ENCODE data around the gene LMF1. TPM values are rescaled to one million over a fixed set of nuclear protein-coding genes. Genes with fewer than 3 reads are reported as not detected.

LMF1 gene
- total and polyA plus RNA-seq, 9 of the 15 experiments (the other 6 are each of a cell fraction or from before 2014, with no cell fraction given) = 0.11 to 1.6 (median 0.55) TPM; not detected in 1

DNA sequence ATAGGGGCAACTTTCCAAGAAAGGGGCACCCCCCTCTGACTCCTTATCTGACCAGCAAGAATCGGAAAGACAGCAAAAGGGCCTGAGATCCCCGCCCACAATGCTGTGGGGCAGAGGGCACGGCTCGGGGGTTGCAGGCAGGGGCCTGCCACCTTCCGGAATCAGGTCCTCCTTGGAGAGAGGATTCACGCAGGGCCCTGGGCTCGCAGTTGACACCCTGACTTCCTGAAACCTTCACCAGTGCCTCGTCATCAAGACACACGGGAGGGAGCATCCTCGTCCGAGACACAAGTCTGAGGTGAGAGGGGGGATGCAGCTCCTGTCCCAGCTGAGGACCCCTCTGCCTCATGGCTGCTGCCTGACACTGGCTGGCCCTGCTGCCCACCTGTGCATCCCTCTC, 81.2 kb downstream of the LMF1 start:
- Histone ChIP-seq H3K4me2 (ENCODE audit: insufficient read depth, low read length) (no peak overlapping the region), H3K4me3 (no peak overlapping the region), H3K27ac (ENCODE audit: extremely low read depth, low read depth, low read length) (no peak overlapping the region), H3K9ac (ENCODE audit: insufficient read depth in 1 of 2, low read depth in 2 of 2, low read length in 2 of 2) (no peak overlapping the region), H3K9me1 (ENCODE audit: control insufficient read depth, insufficient read depth, low read length) (no peaks in the 10 kb centered on the region), H3K9me3 (replicated peaks; ENCODE audit: control insufficient read depth, insufficient read depth, low read depth, low read length) (no peaks in the 10 kb centered on the region), H3K79me2 (ENCODE audit: control insufficient read depth, insufficient read depth, low read length) (no peaks in the 10 kb centered on the region), H4K20me1 (replicated peaks; ENCODE audit: control insufficient read depth, insufficient read depth, low read length) (peaks cover 34% of the 10 kb centered on the region), H3K27me3 (ENCODE audit: control insufficient read depth in 2 of 2, insufficient read depth in 2 of 2, low read length in 2 of 2) (peaks cover 18 to 76% of the 10 kb centered on the region in 2 experiments; a peak in 4 of 5 replicates), H2AFZ (ENCODE audit: low read depth, low read length) (no peak overlapping the region), H3K4me1 (replicated peaks in 1 of 2; ENCODE audit: control insufficient read depth in 2 of 2, insufficient read depth in 2 of 2, low read length in 2 of 2) (peaks cover 0 to 63% of the 10 kb centered on the region in 2 experiments; a peak in 2 of 5 replicates), H3K36me3 (ENCODE audit: control insufficient read depth, insufficient read depth, low read length) (no peaks in the 10 kb centered on the region)
- no peak for ATAC-seq
- ChIA-PET CTCF (ENCODE audit: low intra/inter-chr PET ratio) (no interaction called here), POLR2A (interaction anchor here (1.2 kb wide), 1 partner anchor 66 kb away, joined by 4 read pairs; no protein-coding TSS in a partner anchor)
- in situ Hi-C loops (cut with MboI) = no loop called here
- 2% methylated on average over 11 of the region's 11 CpGs for WGBS (ENCODE audit: insufficient coverage, low coverage, missing lambda C conversion rate)
- FAIRE-seq = no peak
- DNase-seq (ENCODE audit: extremely low read depth in 1 of 4, low spot score in 3 of 4) = no peak
- no TSS peak for BruUV-seq (replicated peaks)
- intact Hi-C loops (cut with micrococcal nuclease) = no loop called here
- TF ChIP-seq MBD2 (IDR thresholded peaks at IDR 0.05; ENCODE audit: borderline replicate concordance, low read depth) (no peak), GTF3C2 (IDR thresholded peaks at IDR 0.05; ENCODE audit: borderline replicate concordance, extremely low read depth, insufficient read length) (no peak), MEF2D (tag; conservative IDR thresholded peaks at IDR 0.05; ENCODE audit: low read depth) (no peak), RBFOX2 (IDR thresholded peaks at IDR 0.05; ENCODE audit: low read depth, low read length) (no peak), MTF1 (CRISPR knock-in tag; IDR thresholded peaks at IDR 0.05; ENCODE audit: borderline replicate concordance) (no peak), ZSCAN29 (IDR thresholded peaks at IDR 0.05) (no peak), SMARCB1 (IDR thresholded peaks at IDR 0.05; ENCODE audit: insufficient read length, low read depth) (no peak), SOX6 (IDR thresholded peaks at IDR 0.05) (no peak)
- TF ChIP-seq, protein P1, sequence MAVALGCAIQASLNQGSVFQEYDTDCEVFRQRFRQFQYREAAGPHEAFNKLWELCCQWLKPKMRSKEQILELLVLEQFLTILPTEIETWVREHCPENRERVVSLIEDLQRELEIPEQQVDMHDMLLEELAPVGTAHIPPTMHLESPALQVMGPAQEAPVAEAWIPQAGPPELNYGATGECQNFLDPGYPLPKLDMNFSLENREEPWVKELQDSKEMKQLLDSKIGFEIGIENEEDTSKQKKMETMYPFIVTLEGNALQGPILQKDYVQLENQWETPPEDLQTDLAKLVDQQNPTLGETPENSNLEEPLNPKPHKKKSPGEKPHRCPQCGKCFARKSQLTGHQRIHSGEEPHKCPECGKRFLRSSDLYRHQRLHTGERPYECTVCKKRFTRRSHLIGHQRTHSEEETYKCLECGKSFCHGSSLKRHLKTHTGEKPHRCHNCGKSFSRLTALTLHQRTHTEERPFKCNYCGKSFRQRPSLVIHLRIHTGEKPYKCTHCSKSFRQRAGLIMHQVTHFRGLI (CRISPR knock-in tag; IDR thresholded peaks at IDR 0.05) = no peak

Measured in K562 (cell line).